Activated CD4-positive, alpha-beta memory T cell treated with anti-CD3 and anti-CD28 coated beads for 36 hours (primary cell): ENCODE data around the gene FGFRL1. TPM values are rescaled to one million over a fixed set of nuclear protein-coding genes. Genes with fewer than 3 reads are reported as not detected.

ENCODE experiments used
- CTCF ChIA-PET: fragments of 350-600 bp; sonication (Branson Sonifier 250); formaldehyde crosslinking; loops from one replicate; lab custom pipeline; 2021; ENCODE audit warnings: antibody characterized with exemption, inconsistent platforms; lab: Charles Lee
- POLR2A ChIA-PET: fragments of 350-600 bp; sonication (Branson Sonifier 250); formaldehyde crosslinking; loops from one replicate; lab custom pipeline; 2021; ENCODE audit warnings: antibody characterized with exemption; lab: Charles Lee
- DNase-seq: peaks from one replicate; pipeline ENCODE4 v3.0.0-alpha.2; 2020
- H3K27ac Mint-ChIP-seq: one replicate; pipeline ENCODE4 v1.8.0; 2021; ENCODE audit warnings: mixed read lengths
- H3K27me3 Mint-ChIP-seq: one replicate; pipeline ENCODE4 v1.8.0; 2021; ENCODE audit warnings: mixed read lengths
- H3K36me3 Mint-ChIP-seq: one replicate; pipeline ENCODE4 v1.8.0; 2021; ENCODE audit warnings: mixed read lengths
- H3K4me1 Mint-ChIP-seq: one replicate; pipeline ENCODE4 v1.8.0; 2021; ENCODE audit warnings: low read depth, mixed read lengths
- H3K4me3 Mint-ChIP-seq: one replicate; pipeline ENCODE4 v1.8.0; 2021; ENCODE audit warnings: mild to moderate bottlenecking, mixed read lengths
- H3K9me3 Mint-ChIP-seq: one replicate; pipeline ENCODE4 v1.8.0; 2021; ENCODE audit warnings: mixed read lengths
- intact Hi-C: fragments of 100-400 bp; cut with micrococcal nuclease; formaldehyde crosslinking; loops from one replicate; pipeline ENCODE4 v1.15.1; 2023
- total RNA-seq, 2 experiments: library from RNA; stranded (reverse); gene quantifications; one replicate each; pipeline ENCODE4 v1.2.3, GENCODE V29; 2021

The FGFRL1 gene
- total RNA-seq, 2 experiments from 2014 or later = 12.2 to 15.1 TPM

DNA sequence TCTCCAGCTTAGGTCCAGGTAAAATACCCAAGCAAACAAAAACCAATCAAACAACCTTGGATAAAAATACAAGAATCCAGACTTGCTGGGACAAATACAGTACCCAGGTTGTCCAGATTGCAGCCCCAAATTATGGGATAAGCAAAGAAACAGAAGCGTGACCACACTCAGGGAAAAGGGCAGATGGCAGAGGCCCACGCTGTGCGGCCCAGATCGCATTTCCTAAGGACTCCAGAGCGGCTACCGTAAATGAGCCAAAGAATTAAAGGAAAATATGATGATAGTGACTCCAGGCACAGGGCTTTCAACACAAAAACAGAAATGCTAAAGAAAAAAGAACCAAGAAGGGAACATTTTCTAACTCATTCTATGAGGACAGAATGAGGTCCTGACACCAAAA lies 50.3 kb downstream of the FGFRL1 start:
- H3K4me3 Mint-ChIP-seq = no peak overlapping the region
- intact Hi-C loops = no loop called here
- ChIA-PET POLR2A (no interaction called here), CTCF (no interaction called here)
- H3K27ac Mint-ChIP-seq = no peak overlapping the region
- H3K9me3 Mint-ChIP-seq = no peaks in the 10 kb centered on the region
- H3K27me3 Mint-ChIP-seq = peaks cover 26% of the 10 kb centered on the region
- DNase-seq = no peak
- peaks cover 9% of the 10 kb centered on the region for H3K4me1 Mint-ChIP-seq
- H3K36me3 Mint-ChIP-seq = no peaks in the 10 kb centered on the region

DNA sequence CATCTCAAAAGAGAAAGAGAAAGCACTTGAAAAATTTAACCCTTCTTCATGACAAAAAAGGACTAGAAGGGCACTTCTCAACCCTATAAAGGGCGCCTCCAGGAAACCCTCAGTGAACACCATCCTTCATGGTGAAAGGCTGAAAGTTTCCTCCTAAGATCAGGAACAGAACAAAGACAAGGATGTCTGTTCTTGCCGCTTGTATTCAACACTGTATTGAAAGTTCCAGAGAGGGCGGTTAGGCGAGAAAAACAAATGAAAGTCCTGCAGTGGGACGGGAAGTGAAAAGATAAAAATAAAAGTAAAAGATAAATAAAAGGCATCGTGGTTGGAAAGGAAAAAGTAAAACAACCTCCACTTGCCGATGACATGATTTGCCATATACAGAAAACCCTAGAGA lies 51.0 kb downstream of the FGFRL1 start:
- Mint-ChIP-seq H3K27ac (no peak overlapping the region), H3K4me3 (no peak overlapping the region), H3K27me3 (peaks cover 29% of the 10 kb centered on the region)

DNA sequence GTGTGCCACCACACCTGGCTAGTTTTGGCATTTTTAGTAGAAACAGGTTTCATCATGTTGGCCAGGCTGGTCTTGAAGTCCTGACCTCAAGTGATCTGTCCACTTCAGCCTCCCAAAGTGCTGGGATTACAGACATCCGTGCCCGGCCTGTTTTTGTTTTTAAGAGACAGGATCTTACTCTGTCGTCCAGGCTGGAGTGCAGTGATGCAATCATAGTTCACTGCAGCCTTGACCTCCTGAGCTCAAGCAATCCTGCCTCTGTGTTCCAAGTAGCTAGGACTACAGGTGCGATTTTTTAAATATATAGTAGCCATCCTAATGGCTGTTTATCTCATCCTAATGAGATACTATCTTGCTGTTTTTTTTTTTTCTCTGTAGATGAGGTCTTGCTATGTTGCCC lies 54.3 kb downstream of the FGFRL1 start:
- intact Hi-C loops = no loop called here

More for the DNA sequence above, 51.0 kb downstream of the FGFRL1 start:
- intact Hi-C loops = no loop called here
- ChIA-PET CTCF (no interaction called here), POLR2A (no interaction called here)
- Mint-ChIP-seq H3K4me1 (peaks cover 9% of the 10 kb centered on the region), H3K9me3 (no peaks in the 10 kb centered on the region), H3K36me3 (no peaks in the 10 kb centered on the region)
- DNase-seq = no peak

DNA sequence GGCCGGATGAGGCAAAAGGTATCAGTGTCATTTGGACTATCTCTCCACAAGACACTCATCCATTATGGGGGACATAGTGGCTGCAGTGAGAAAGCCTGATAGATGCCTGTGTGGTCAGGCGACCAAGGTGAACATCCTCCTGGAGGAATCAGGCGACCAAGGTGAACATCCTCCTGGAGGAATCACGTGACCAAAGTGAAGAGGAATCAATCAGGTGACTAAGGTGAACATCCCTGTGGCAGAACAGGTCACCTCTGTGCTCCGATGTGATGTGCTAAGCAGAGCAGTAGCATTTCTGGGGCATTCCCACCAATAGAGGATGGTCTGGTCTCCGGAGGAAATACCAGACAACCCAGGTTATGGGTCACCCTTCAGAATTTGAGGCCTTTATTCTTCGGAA lies 58.0 kb downstream of the FGFRL1 start:
- CTCF ChIA-PET = no interaction called here
- POLR2A ChIA-PET = no interaction called here
- H3K36me3 Mint-ChIP-seq = no peaks in the 10 kb centered on the region
- H3K9me3 Mint-ChIP-seq = no peaks in the 10 kb centered on the region
- DNase-seq = no peak
- peaks cover 6% of the 10 kb centered on the region for H3K4me1 Mint-ChIP-seq
- no peak overlapping the region for H3K4me3 Mint-ChIP-seq
- peaks cover 31% of the 10 kb centered on the region for H3K27me3 Mint-ChIP-seq
- intact Hi-C loops = no loop called here
- H3K27ac Mint-ChIP-seq = no peak overlapping the region

More for the DNA sequence above, 54.3 kb downstream of the FGFRL1 start:
- H3K27ac Mint-ChIP-seq = no peak overlapping the region
- CTCF ChIA-PET = no interaction called here
- H3K9me3 Mint-ChIP-seq = no peaks in the 10 kb centered on the region
- no peak overlapping the region for H3K4me3 Mint-ChIP-seq
- no peak for DNase-seq
- POLR2A ChIA-PET = interaction anchor here (0.5 kb wide), 1 partner anchor 262 kb away, joined by 3 read pairs; no protein-coding TSS in a partner anchor
- H3K27me3 Mint-ChIP-seq = peaks cover 41% of the 10 kb centered on the region
- no peaks in the 10 kb centered on the region for H3K36me3 Mint-ChIP-seq
- peaks cover 9% of the 10 kb centered on the region for H3K4me1 Mint-ChIP-seq

DNA sequence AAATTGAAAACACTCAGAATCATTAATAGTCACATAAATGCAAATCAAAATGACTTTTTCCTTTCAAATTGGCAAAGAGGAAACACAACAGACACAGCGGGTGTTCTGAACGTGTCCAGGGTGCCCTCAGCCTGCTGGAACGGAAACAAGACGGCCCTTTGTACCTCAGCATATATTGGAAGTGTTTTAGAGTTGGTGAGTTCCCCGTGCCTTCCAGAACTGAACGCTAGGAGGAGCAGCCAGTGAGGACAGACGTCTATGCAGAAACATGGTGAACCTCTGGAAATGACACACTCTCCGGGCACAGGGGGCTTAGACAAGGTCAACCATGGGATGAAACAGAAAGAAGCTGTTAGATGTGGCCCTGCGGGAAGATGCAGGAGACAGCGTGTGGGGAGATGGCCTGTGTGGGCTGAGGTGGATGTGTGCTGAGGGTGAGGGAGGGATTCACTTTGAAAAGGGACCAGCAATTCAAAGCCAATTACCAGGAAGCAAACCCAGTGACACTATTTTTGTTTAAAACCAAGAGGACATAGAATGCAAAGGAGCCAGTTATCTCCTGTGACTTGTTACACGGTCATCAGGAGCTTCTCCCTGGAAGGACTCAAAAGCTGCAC lies 61.5 kb downstream of the FGFRL1 start:
- Mint-ChIP-seq H3K27ac (no peak overlapping the region), H3K36me3 (no peaks in the 10 kb centered on the region), H3K4me1 (peaks cover 6% of the 10 kb centered on the region), H3K9me3 (no peaks in the 10 kb centered on the region), H3K27me3 (peaks cover 23% of the 10 kb centered on the region), H3K4me3 (no peak overlapping the region)
- ChIA-PET CTCF (no interaction called here), POLR2A (no interaction called here)
- intact Hi-C loops = no loop called here
- DNase-seq = peak; percentile 70

DNA sequence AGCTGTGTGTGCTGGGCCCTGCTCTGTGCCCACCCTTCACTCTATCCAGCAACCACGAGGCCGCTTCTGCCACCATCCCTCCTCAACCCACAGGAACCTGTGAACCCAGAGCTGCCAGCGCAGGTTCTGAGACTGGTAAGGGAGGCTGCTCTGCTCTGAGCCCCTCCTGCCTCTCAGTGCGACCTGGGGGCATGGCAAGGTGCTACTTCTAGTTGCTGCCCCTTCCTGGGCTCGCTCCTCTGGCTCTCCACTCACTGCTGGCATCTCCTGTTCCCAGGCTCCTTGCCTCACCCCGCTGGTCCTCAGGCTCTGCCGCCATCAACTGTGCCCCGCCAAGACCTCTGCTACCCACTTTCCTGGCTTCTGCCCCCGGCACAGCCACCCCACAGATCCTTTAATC lies 62.7 kb downstream of the FGFRL1 start:
- intact Hi-C loops = no loop called here
- H3K27me3 Mint-ChIP-seq = peaks cover 19% of the 10 kb centered on the region
- H3K4me1 Mint-ChIP-seq = peaks cover 6% of the 10 kb centered on the region
- H3K36me3 Mint-ChIP-seq = no peaks in the 10 kb centered on the region
- no peak overlapping the region for H3K27ac Mint-ChIP-seq
- ChIA-PET CTCF (interaction anchor here (0.6 kb wide), 1 partner anchor 440 kb away, joined by 3 read pairs; no protein-coding TSS in a partner anchor), POLR2A (no interaction called here)
- no peaks in the 10 kb centered on the region for H3K9me3 Mint-ChIP-seq
- H3K4me3 Mint-ChIP-seq = no peak overlapping the region
- no peak for DNase-seq

DNA sequence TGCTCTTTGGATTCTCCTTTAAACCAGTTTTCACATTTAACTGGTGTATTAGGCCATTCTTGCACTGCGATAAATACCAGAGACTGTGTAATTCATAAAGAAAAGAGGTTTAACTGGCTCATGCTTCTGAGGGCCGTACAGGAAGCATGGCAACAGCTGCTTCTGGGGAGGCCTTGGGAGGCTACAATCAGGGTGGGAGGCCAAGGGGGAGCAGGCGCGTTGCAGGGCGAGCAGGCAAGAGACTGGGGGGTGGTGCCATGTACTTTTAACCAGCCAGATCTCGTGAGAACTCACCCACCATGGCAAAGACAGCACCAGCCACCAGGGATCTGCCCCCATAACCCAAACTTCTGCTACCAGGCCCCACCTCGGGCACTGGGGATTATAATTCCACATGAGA lies 63.8 kb downstream of the FGFRL1 start:
- Mint-ChIP-seq H3K27ac (no peak overlapping the region), H3K36me3 (no peaks in the 10 kb centered on the region), H3K27me3 (peaks cover 11% of the 10 kb centered on the region), H3K4me3 (no peak overlapping the region), H3K4me1 (peaks cover 6% of the 10 kb centered on the region), H3K9me3 (no peaks in the 10 kb centered on the region)
- ChIA-PET POLR2A (no interaction called here), CTCF (no interaction called here)
- intact Hi-C loops = no loop called here
- no peak for DNase-seq

DNA sequence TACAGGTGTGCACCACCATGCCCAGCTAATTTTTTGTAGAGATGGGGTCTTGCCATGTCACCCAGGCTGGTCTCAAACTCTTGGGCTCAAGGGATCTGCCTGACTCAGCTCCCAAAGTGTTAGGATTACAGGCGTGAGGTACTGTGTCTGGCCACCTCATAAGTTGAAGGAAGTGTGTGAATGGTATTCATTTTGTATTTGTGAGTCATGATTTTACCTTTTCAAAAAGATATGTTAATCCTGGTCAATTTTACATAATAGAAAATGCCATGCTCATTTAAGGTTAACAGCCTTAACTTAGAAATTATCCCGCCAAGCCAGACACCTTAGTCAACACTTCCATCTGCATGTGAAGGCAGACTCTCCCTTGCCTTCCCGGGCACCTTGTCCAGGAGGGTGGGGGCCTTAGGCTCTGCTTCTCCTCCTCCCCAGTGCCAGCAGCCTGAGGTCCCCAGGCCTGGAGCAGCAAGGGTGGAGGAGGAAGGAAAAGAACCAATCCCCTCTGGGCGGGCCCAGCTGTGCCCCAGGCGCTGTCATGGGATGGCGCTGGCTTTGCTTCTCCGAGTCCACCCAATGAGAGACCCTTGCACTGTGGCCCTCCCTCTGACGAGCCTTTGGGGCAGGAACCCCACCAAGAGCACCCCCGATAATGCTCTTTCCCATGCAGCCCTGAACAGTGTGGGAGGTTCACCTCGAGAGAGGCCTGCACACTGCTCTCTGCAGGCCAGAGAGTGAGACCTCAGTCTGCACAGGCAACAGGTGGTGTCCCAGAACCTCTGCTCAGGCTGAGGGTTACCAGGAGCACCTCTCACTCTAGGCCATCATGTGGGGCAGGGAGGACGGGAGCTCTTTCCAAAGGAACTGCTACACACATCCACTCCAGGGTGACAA lies 64.6 kb downstream of the FGFRL1 start:
- ChIA-PET CTCF (interaction anchor here (1.3 kb wide), 1 partner anchor 55 kb away, joined by 3 read pairs; no protein-coding TSS in a partner anchor), POLR2A (no interaction called here)
- DNase-seq = no peak
- Mint-ChIP-seq H3K9me3 (no peaks in the 10 kb centered on the region), H3K27ac (no peak overlapping the region), H3K27me3 (peaks cover 13% of the 10 kb centered on the region), H3K36me3 (no peaks in the 10 kb centered on the region), H3K4me1 (peaks cover 6% of the 10 kb centered on the region), H3K4me3 (no peak overlapping the region)
- intact Hi-C loops = no loop called here

Other genes with a start within 250 kb of the FGFRL1 start
- under 1 TPM; 0.43 to 0.61 TPM for gene CPLX1, start 185.5 kb upstream of the FGFRL1 start, total RNA-seq
- gene GAK, start 79.3 kb upstream of the FGFRL1 start, total RNA-seq = 100 to 1,000 TPM in 1 of 2 experiments, 10 to 100 TPM in 1; 97.0 to 101 TPM
- 10 to 100 TPM; 13.8 to 15.8 TPM for gene TMEM175, start 79.2 kb upstream of the FGFRL1 start, total RNA-seq
- gene DGKQ, start 38.1 kb upstream of the FGFRL1 start, total RNA-seq = 10 to 100 TPM; 11.1 to 11.4 TPM
- gene IDUA, start 24.6 kb upstream of the FGFRL1 start, total RNA-seq = 10 to 100 TPM in 1 of 2 experiments, 1 to 10 TPM in 1; 9.0 to 10.1 TPM
- not detected for gene SLC26A1, start 18.2 kb upstream of the FGFRL1 start, total RNA-seq
- 1 to 10 TPM in 1 of 2 experiments, under 1 TPM in 1; 0.87 to 1.4 TPM for gene RNF212, start 101.9 kb downstream of the FGFRL1 start, total RNA-seq
- 1 to 10 TPM; 9.0 to 9.5 TPM for gene SPON2, start 161.0 kb downstream of the FGFRL1 start, total RNA-seq
- 100 to 1,000 TPM; 154 to 162 TPM for gene CTBP1, start 237.5 kb downstream of the FGFRL1 start, total RNA-seq